Lung (tissue), 12 donors: ENCODE measurements around the gene PIK3R6. TPM values are rescaled to one million over a fixed set of nuclear protein-coding genes. Genes with fewer than 3 reads are reported as not detected.

ENCODE experiments used
- ATAC-seq: fragments of 200-7000 bp; cut with Tn5 transposase; one replicate; pipeline ENCODE4 v1.9.1; 2020; ENCODE audit warnings: moderate number of reproducible peaks; ENCODE audit not compliant: insufficient read depth, low FRiP score
- DNase-seq, 3 donors: peaks; one replicate each; pipeline ENCODE4 v3.0.0-alpha.2; 2013 to 2017
- H3K27ac ChIP-seq, 2 donors: one replicate each; pipeline ENCODE4 v1.5.1; 2013; ENCODE audit warnings: mild to moderate bottlenecking in 2 of 2, moderate library complexity in 2 of 2, control low read depth in 1 of 2, inconsistent platforms in 1 of 2, low read depth in 1 of 2, low read length in 1 of 2
- H3K27me3 ChIP-seq, 3 donors: one replicate each; pipeline ENCODE4 v1.5.1; 2013; ENCODE audit warnings: low read length in 2 of 3; ENCODE audit not compliant: control insufficient read depth in 3 of 3, insufficient read depth in 3 of 3
- H3K36me3 ChIP-seq, 4 donors: one replicate each; pipeline ENCODE4 v1.5.1; 2013; ENCODE audit warnings: low read length in 4 of 4, mild to moderate bottlenecking in 1 of 4, moderate library complexity in 1 of 4; ENCODE audit not compliant: control insufficient read depth in 4 of 4, insufficient read depth in 4 of 4
- H3K4me1 ChIP-seq, 5 donors: one replicate each; pipeline ENCODE4 v1.5.1; 2013; ENCODE audit warnings: low read length in 5 of 5, mild to moderate bottlenecking in 2 of 5, moderate library complexity in 1 of 5; ENCODE audit not compliant: control insufficient read depth in 5 of 5, insufficient read depth in 5 of 5
- H3K4me3 ChIP-seq: one replicate; pipeline ENCODE4 v1.5.1; 2013; ENCODE audit warnings: mild to moderate bottlenecking, control low read depth, moderate library complexity
- H3K9ac ChIP-seq, 2 donors: one replicate each; pipeline ENCODE4 v1.5.1; 2013; ENCODE audit warnings: low read length in 2 of 2, control low read depth in 1 of 2; ENCODE audit not compliant: insufficient read depth in 1 of 2
- H3K9me3 ChIP-seq, 4 donors: one replicate each; pipeline ENCODE4 v1.5.1; 2013; ENCODE audit warnings: low read length in 3 of 4, mild to moderate bottlenecking in 1 of 4, moderate library complexity in 1 of 4; ENCODE audit not compliant: control insufficient read depth in 4 of 4, insufficient read depth in 3 of 4
- CTCF ChIP-seq: IDR thresholded peaks from 2 replicates; pipeline ENCODE4 v1.5.1; 2012; ENCODE audit warnings: mild to moderate bottlenecking; ENCODE audit errors: control extremely low read depth, extremely low read depth
- WGBS, 2 donors: extraction: QIAGEN DNeasy Blood & Tissue Kit; methylation state at CpG; one replicate each; pipeline ENCODE4 v1.1.7; 2013; 5-methylcytosine and 5-hydroxymethylcytosine counted together
- polyA plus RNA-seq, 2 donors: library from polyadenylated mRNA; stranded (reverse); fragments of 200-250 nt; gene quantifications; one replicate each; pipeline ENCODE4 v1.2.1, GENCODE V29; 2013
- total RNA-seq, 2 donors: library from RNA; depleted of rRNA in 1 of 2; stranded (reverse); fragments of >200 nt in 1 of 2; gene quantifications; one replicate each; pipeline ENCODE4 v1.2.1, GENCODE V29; 2014 to 2021
- donor health status: control.
- donor health status: control.
- donor health status: Bipolar disorder and iron deficiency.
- donor health status: healthy.
- donor health status: DM: yes; HTN: yes; CAD: no.

PIK3R6 gene
- total and polyA plus RNA-seq, 4 donors = 0.93 to 3.0 (median 1.5) TPM

DNA sequence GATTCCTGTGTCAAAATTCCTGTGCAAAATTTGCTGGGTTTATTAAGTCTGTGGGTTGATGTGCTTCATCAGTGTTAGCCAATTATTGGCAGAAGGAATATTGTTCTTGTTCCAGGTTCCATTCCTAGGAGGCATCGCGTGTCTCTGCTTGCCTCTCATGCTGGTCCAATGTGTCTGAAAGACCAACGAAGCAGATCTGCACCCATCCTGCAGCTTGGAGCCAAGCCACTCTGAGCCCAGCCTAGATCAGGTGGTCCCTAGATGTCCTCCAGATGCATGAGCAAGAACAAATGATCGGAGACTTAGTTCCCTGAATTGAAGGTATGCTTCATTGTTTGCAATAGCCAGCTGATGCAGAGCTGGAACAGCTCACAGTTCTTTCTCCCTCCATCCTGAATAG is 10.5 kb upstream of the PIK3R6 start:
- 84 to 90% methylated on average over 4 of the region's 4 CpGs for WGBS, 2 donors
- no peak for TF ChIP-seq CTCF
- Histone ChIP-seq H3K9ac (no peak overlapping the region), H3K36me3 (peaks cover 0 to 7% (median 0%) of the 10 kb centered on the region in 4 donors), H3K27ac (no peak overlapping the region), H3K9me3 (no peaks in the 10 kb centered on the region), H3K4me1 (peaks cover 0 to 8% (median 4%) of the 10 kb centered on the region in 5 donors), H3K4me3 (no peak overlapping the region), H3K27me3 (peaks cover 0 to 42% (median 19%) of the 10 kb centered on the region in 3 donors)
- ATAC-seq (no peak), DNase-seq (peak in 1 of 3 donors; percentile 0)

GRCh38 chr17:8875957-8876356 is 8.5 kb upstream of the PIK3R6 start:
- Histone ChIP-seq H3K4me3 (no peak overlapping the region), H3K4me1 (peaks cover 0 to 11% (median 4%) of the 10 kb centered on the region in 5 donors), H3K9ac (no peak overlapping the region), H3K27me3 (peaks cover 0 to 46% (median 19%) of the 10 kb centered on the region in 3 donors), H3K27ac (no peak overlapping the region), H3K9me3 (peaks cover 0 to 4% (median 0%) of the 10 kb centered on the region in 4 donors), H3K36me3 (peaks cover 0 to 7% (median 0%) of the 10 kb centered on the region in 4 donors)
- no peak for ATAC-seq
- WGBS, 2 donors = 73 to 92% methylated on average over 5 of the region's 5 CpGs
- no peak for TF ChIP-seq CTCF
- DNase-seq = no peak

- no peak overlapping the region for H3K4me3 ChIP-seq
- TF ChIP-seq CTCF = no peak
- ATAC-seq (no peak), DNase-seq (no peak)
- H3K9ac ChIP-seq = no peak overlapping the region
- no peak overlapping the region for H3K27ac ChIP-seq
- peaks cover 0 to 48% (median 19%) of the 10 kb centered on the region in 3 donors for H3K27me3 ChIP-seq
- H3K36me3 ChIP-seq = peaks cover 0 to 6% (median 0%) of the 10 kb centered on the region in 4 donors
- WGBS, 2 donors = 79 to 92% methylated on average over 12 of the region's 12 CpGs
- H3K4me1 ChIP-seq = peaks cover 0 to 11% (median 4%) of the 10 kb centered on the region in 5 donors
- peaks cover 0 to 4% (median 0%) of the 10 kb centered on the region in 4 donors for H3K9me3 ChIP-seq
These were observed 8.0 kb upstream of the PIK3R6 start for GRCh38 chr17:8875436-8875835.
